ENCODE data around the gene ZSCAN5C.

ZSCAN5C gene

GRCh38 chr19:56159009-56159559, 43.0 kb upstream of the ZSCAN5C start:
- H3K36me3 ChIP-seq: peaks cover 28% of the 10 kb centered on the region
- TF ChIP-seq CTCF (IDR thresholded peaks at IDR 0.05; ENCODE audit: low read depth, low read length): no peak
- H3K4me1 ChIP-seq: no peaks in the 10 kb centered on the region
- DNase-seq: no peak
- no peaks in the 10 kb centered on the region for H3K27me3 ChIP-seq
- no peak overlapping the region for H3K4me3 ChIP-seq (ENCODE audit: low read depth, low read length)
- no peaks in the 10 kb centered on the region for H3K9me3 ChIP-seq

GRCh38 chr19:56159622-56160271, 42.3 kb upstream of the ZSCAN5C start:
- H3K36me3 ChIP-seq: peaks cover 27% of the 10 kb centered on the region
- no peak for DNase-seq
- H3K9me3 ChIP-seq: no peaks in the 10 kb centered on the region
- no peaks in the 10 kb centered on the region for H3K27me3 ChIP-seq
- H3K4me1 ChIP-seq: no peaks in the 10 kb centered on the region
- no peak overlapping the region for H3K4me3 ChIP-seq (ENCODE audit: low read depth, low read length)
- no peak for TF ChIP-seq CTCF (IDR thresholded peaks at IDR 0.05; ENCODE audit: low read depth, low read length)

- no peak overlapping the region for H3K4me3 ChIP-seq (ENCODE audit: low read depth, low read length)
- no peaks in the 10 kb centered on the region for H3K27me3 ChIP-seq
- no peak for DNase-seq
- peaks cover 12% of the 10 kb centered on the region for H3K36me3 ChIP-seq
- no peak for TF ChIP-seq CTCF (IDR thresholded peaks at IDR 0.05; ENCODE audit: low read depth, low read length)
- H3K4me1 ChIP-seq: no peaks in the 10 kb centered on the region
- H3K9me3 ChIP-seq: no peaks in the 10 kb centered on the region
Measured at GRCh38 chr19:56161534-56161933, 40.5 kb upstream of the ZSCAN5C start.

- no peaks in the 10 kb centered on the region for H3K4me1 ChIP-seq
- no peak for TF ChIP-seq CTCF (IDR thresholded peaks at IDR 0.05; ENCODE audit: low read depth, low read length)
- no peak for DNase-seq
- no peaks in the 10 kb centered on the region for H3K27me3 ChIP-seq
- peaks cover 10% of the 10 kb centered on the region for H3K36me3 ChIP-seq
- no peaks in the 10 kb centered on the region for H3K9me3 ChIP-seq
- H3K4me3 ChIP-seq (ENCODE audit: low read depth, low read length): no peak overlapping the region
Measured at GRCh38 chr19:56162258-56162657, 39.8 kb upstream of the ZSCAN5C start.

- TF ChIP-seq CTCF (IDR thresholded peaks at IDR 0.05; ENCODE audit: low read depth, low read length): no peak
- Histone ChIP-seq H3K9me3 (no peaks in the 10 kb centered on the region), H3K27me3 (no peaks in the 10 kb centered on the region), H3K4me1 (no peaks in the 10 kb centered on the region), H3K36me3 (peaks cover 7% of the 10 kb centered on the region), H3K4me3 (ENCODE audit: low read depth, low read length) (no peak overlapping the region)
- DNase-seq: no peak
Measured at GRCh38 chr19:56163097-56163496, 39.0 kb upstream of the ZSCAN5C start.

GRCh38 chr19:56167064-56167578, 35.0 kb upstream of the ZSCAN5C start:
- no peak for DNase-seq
- H3K36me3 ChIP-seq: no peaks in the 10 kb centered on the region
- H3K4me1 ChIP-seq: no peaks in the 10 kb centered on the region
- no peak overlapping the region for H3K4me3 ChIP-seq (ENCODE audit: low read depth, low read length)
- H3K9me3 ChIP-seq: no peaks in the 10 kb centered on the region
- no peaks in the 10 kb centered on the region for H3K27me3 ChIP-seq
- TF ChIP-seq CTCF (IDR thresholded peaks at IDR 0.05; ENCODE audit: low read depth, low read length): no peak
